GM23338 (cell line): ENCODE data around the gene LDLRAD2. TPM values are rescaled to one million over a fixed set of nuclear protein-coding genes. Genes with fewer than 3 reads are reported as not detected.

Experiments used
- ATAC-seq: fragments of 200-7000 bp; cut with Tn5 transposase; 3 replicates; pipeline ENCODE4 v1.9.1; 2020
- DNase-seq: peaks from one replicate; pipeline ENCODE4 v3.0.0-alpha.2; 2015; ENCODE audit warnings: low spot score
- H2AFZ ChIP-seq: fragments of 200-600 bp; sonication (generic); 2 replicates; pipeline ENCODE4 v1.8.0; 2016; ENCODE audit warnings: antibody characterized with exemption, mild to moderate bottlenecking, moderate library complexity
- H3F3A ChIP-seq: fragments of 200-600 bp; sonication (generic); replicated peaks from 2 replicates; pipeline ENCODE4 v1.8.0; 2017; ENCODE audit warnings: antibody characterized with exemption, mixed run types, low read depth
- H3K27ac ChIP-seq: fragments of 200-600 bp; sonication (generic); 2 replicates; pipeline ENCODE4 v1.6.1; 2016; ENCODE audit warnings: low read depth
- H3K27me3 ChIP-seq: fragments of 200-600 bp; sonication (generic); 2 replicates; pipeline ENCODE4 v1.8.0; 2016; ENCODE audit warnings: mild to moderate bottlenecking, mixed run types, moderate library complexity; ENCODE audit not compliant: insufficient read depth
- H3K36me3 ChIP-seq: fragments of 200-600 bp; sonication (generic); 2 replicates; pipeline ENCODE4 v1.8.0; 2016; ENCODE audit warnings: mild to moderate bottlenecking; ENCODE audit not compliant: insufficient read depth
- H3K4me1 ChIP-seq: fragments of 200-600 bp; sonication (generic); 2 replicates; pipeline ENCODE4 v1.8.0; 2016; ENCODE audit warnings: mild to moderate bottlenecking, moderate library complexity; ENCODE audit not compliant: insufficient read depth
- H3K4me2 ChIP-seq: fragments of 200-600 bp; sonication (generic); 2 replicates; pipeline ENCODE4 v1.7.1; 2017; ENCODE audit warnings: mixed run types
- H3K4me3 ChIP-seq: fragments of 200-600 bp; sonication (generic); 2 replicates; pipeline ENCODE4 v1.6.1; 2016; ENCODE audit warnings: mixed run types
- H3K79me2 ChIP-seq: fragments of 200-600 bp; sonication (generic); replicated peaks from 2 replicates; pipeline ENCODE4 v1.8.0; 2017; ENCODE audit warnings: mild to moderate bottlenecking; ENCODE audit not compliant: insufficient read depth
- H3K9me2 ChIP-seq: fragments of 200-600 bp; sonication (generic); 2 replicates; pipeline ENCODE4 v1.8.0; 2017; ENCODE audit not compliant: insufficient read depth
- H4K20me1 ChIP-seq: fragments of 200-600 bp; sonication (generic); replicated peaks from 2 replicates; pipeline ENCODE4 v1.8.0; 2017; ENCODE audit warnings: mild to moderate bottlenecking; ENCODE audit not compliant: insufficient read depth
- H3K27ac Mint-ChIP-seq: 2 replicates; pipeline ENCODE4 v1.8.0; 2020; ENCODE audit warnings: inconsistent platforms, mild to moderate bottlenecking, moderate library complexity, mixed read lengths
- H3K27me3 Mint-ChIP-seq: 3 replicates; pipeline ENCODE4 v1.8.0; 2022; ENCODE audit warnings: low read depth, mild to moderate bottlenecking, moderate library complexity, mixed read lengths, inconsistent platforms; ENCODE audit not compliant: insufficient read depth, poor library complexity
- H3K36me3 Mint-ChIP-seq: 3 replicates; pipeline ENCODE4 v1.8.0; 2021; ENCODE audit warnings: low read depth, mild to moderate bottlenecking, inconsistent platforms, moderate library complexity, mixed read lengths
- H3K4me1 Mint-ChIP-seq: 3 replicates; pipeline ENCODE4 v1.8.0; 2020; ENCODE audit warnings: mild to moderate bottlenecking, inconsistent platforms, mixed read lengths
- H3K4me3 Mint-ChIP-seq: 3 replicates; pipeline ENCODE4 v1.8.0; 2021; ENCODE audit warnings: moderate library complexity, mild to moderate bottlenecking, inconsistent platforms, mixed read lengths
- H3K9me3 Mint-ChIP-seq: 3 replicates; pipeline ENCODE4 v1.8.0; 2020; ENCODE audit warnings: moderate library complexity, mild to moderate bottlenecking, inconsistent platforms, mixed read lengths
- CREB1 ChIP-seq: fragments of 250-450 bp; sonication (Bioruptor Pico); IDR thresholded peaks from 2 replicates; pipeline ENCODE4 v1.5.0; 2020; ENCODE audit warnings: low read depth, mild to moderate bottlenecking, moderate library complexity
- EZH2 ChIP-seq: fragments of 200-600 bp; sonication (generic); IDR thresholded peaks from one replicate; pipeline ENCODE4 v1.8.0; 2017; ENCODE audit warnings: antibody characterized with exemption, mild to moderate bottlenecking, low read depth; ENCODE audit not compliant: unreplicated experiment
- EZH2phosphoT487 ChIP-seq: fragments of 200-600 bp; sonication (generic); IDR thresholded peaks from one replicate; pipeline ENCODE4 v1.8.1; 2018; ENCODE audit warnings: antibody characterized with exemption; ENCODE audit not compliant: unreplicated experiment
- JUNB ChIP-seq: IDR thresholded peaks from one replicate; pipeline ENCODE4 v1.6.1; 2016; ENCODE audit warnings: antibody characterized with exemption; ENCODE audit not compliant: unreplicated experiment
- NANOG ChIP-seq: IDR thresholded peaks from 2 replicates; pipeline ENCODE4 v1.6.1; 2016; ENCODE audit warnings: antibody characterized with exemption, borderline replicate concordance
- POLR2AphosphoS5 ChIP-seq: IDR thresholded peaks from 2 replicates; pipeline ENCODE4 v1.6.1; 2016; ENCODE audit warnings: antibody characterized with exemption, low read depth
- STAT1 ChIP-seq: IDR thresholded peaks from one replicate; pipeline ENCODE4 v1.6.1; 2016; ENCODE audit warnings: antibody characterized with exemption; ENCODE audit not compliant: unreplicated experiment
- ZNF114 ChIP-seq: fragments of 250-450 bp; sonication (Bioruptor Pico); IDR thresholded peaks from 2 replicates; pipeline ENCODE4 v1.5.0; 2020; ENCODE audit warnings: mild to moderate bottlenecking, moderate library complexity
- ZNF331 ChIP-seq: fragments of 250-450 bp; sonication (Bioruptor Pico); IDR thresholded peaks from 2 replicates; pipeline ENCODE4 v1.5.0; 2020; ENCODE audit warnings: low read depth, mild to moderate bottlenecking, moderate library complexity
- polyA plus RNA-seq: library from polyadenylated mRNA; unstranded; fragments of >200 nt; fragmentation: Nextera tagmentation; extraction: Ambion mirVana; gene quantifications from 2 replicates; pipeline ENCODE4 v1.2.1, GENCODE V29; 2016
- total RNA-seq: library from RNA; depleted of rRNA; stranded (reverse); fragments of >200 nt; shearing (Covaris generic); gene quantifications from 2 replicates; pipeline ENCODE4 v1.2.3, GENCODE V29; 2014
- TF ChIP-seq, protein P1 (sequence below): IDR thresholded peaks from one replicate; pipeline ENCODE4 v1.6.1; 2018; ENCODE audit warnings: antibody characterized with exemption; ENCODE audit not compliant: unreplicated experiment
- TF ChIP-seq, protein P2 (sequence below), 2 experiments: fragments of 200-600 bp in 1 of 2; sonication (generic) in 1 of 2; conservative IDR thresholded peaks; 2 replicates each; pipeline versions ENCODE4 v1.5.1 to v1.6.1; 2016 to 2017; ENCODE audit warnings: antibody characterized with exemption in 2 of 2, low read depth in 2 of 2, mild to moderate bottlenecking in 2 of 2, moderate library complexity in 1 of 2
- TF ChIP-seq, protein P3 (sequence below): IDR thresholded peaks from 2 replicates; pipeline ENCODE4 v1.6.1; 2016; ENCODE audit warnings: antibody characterized with exemption
- TF ChIP-seq, protein P4 (sequence below): fragments of 250-450 bp; sonication (Bioruptor Pico); IDR thresholded peaks from 2 replicates; pipeline ENCODE4 v1.5.0; 2020; ENCODE audit warnings: mild to moderate bottlenecking, moderate library complexity

The LDLRAD2 gene
- total and polyA plus RNA-seq, 2 experiments from 2014 or later: 1.6 to 5.8 TPM

DNA sequence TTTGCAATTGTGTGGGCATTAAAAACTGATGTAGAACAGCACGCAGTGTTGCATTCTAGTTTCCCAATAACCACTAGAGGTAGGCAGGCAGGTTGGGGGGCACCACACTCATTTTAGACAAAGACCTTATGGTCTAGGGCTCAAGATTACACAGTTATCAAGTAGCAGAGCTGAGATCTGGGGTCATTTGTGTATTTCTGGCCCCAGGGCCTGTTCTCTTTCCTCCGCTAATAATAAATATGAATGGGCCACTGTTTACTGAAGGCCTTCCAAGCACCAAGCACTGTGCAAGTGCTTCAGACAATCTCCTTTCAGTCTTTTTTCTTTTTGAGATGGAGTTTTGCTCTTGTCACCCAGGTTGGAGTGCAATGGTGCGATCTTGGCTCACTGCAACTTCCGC is 23.9 kb downstream of the LDLRAD2 start:
- H3K4me2 ChIP-seq: no peak overlapping the region
- Mint-ChIP-seq H3K27ac (no peak overlapping the region), H3K4me3 (no peak overlapping the region), H3K4me1 (no peaks in the 10 kb centered on the region; the same call in 2 of the 3 replicates), H3K9me3 (peaks cover 15% of the 10 kb centered on the region), H3K36me3 (peaks cover 62% of the 10 kb centered on the region), H3K27me3 (peaks cover 2% of the 10 kb centered on the region)
- no peak for TF ChIP-seq ZNF331 (CRISPR knock-in tag)
- TF ChIP-seq NANOG: no peak
- TF ChIP-seq, protein P1, sequence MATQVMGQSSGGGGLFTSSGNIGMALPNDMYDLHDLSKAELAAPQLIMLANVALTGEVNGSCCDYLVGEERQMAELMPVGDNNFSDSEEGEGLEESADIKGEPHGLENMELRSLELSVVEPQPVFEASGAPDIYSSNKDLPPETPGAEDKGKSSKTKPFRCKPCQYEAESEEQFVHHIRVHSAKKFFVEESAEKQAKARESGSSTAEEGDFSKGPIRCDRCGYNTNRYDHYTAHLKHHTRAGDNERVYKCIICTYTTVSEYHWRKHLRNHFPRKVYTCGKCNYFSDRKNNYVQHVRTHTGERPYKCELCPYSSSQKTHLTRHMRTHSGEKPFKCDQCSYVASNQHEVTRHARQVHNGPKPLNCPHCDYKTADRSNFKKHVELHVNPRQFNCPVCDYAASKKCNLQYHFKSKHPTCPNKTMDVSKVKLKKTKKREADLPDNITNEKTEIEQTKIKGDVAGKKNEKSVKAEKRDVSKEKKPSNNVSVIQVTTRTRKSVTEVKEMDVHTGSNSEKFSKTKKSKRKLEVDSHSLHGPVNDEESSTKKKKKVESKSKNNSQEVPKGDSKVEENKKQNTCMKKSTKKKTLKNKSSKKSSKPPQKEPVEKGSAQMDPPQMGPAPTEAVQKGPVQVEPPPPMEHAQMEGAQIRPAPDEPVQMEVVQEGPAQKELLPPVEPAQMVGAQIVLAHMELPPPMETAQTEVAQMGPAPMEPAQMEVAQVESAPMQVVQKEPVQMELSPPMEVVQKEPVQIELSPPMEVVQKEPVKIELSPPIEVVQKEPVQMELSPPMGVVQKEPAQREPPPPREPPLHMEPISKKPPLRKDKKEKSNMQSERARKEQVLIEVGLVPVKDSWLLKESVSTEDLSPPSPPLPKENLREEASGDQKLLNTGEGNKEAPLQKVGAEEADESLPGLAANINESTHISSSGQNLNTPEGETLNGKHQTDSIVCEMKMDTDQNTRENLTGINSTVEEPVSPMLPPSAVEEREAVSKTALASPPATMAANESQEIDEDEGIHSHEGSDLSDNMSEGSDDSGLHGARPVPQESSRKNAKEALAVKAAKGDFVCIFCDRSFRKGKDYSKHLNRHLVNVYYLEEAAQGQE: no peak
- TF ChIP-seq EZH2: no peak
- no peak for TF ChIP-seq POLR2AphosphoS5
- TF ChIP-seq, protein P2, sequence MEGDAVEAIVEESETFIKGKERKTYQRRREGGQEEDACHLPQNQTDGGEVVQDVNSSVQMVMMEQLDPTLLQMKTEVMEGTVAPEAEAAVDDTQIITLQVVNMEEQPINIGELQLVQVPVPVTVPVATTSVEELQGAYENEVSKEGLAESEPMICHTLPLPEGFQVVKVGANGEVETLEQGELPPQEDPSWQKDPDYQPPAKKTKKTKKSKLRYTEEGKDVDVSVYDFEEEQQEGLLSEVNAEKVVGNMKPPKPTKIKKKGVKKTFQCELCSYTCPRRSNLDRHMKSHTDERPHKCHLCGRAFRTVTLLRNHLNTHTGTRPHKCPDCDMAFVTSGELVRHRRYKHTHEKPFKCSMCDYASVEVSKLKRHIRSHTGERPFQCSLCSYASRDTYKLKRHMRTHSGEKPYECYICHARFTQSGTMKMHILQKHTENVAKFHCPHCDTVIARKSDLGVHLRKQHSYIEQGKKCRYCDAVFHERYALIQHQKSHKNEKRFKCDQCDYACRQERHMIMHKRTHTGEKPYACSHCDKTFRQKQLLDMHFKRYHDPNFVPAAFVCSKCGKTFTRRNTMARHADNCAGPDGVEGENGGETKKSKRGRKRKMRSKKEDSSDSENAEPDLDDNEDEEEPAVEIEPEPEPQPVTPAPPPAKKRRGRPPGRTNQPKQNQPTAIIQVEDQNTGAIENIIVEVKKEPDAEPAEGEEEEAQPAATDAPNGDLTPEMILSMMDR (conservative IDR thresholded peaks at IDR 0.05; ENCODE audit: low read depth in 2 of 2): no peak
- TF ChIP-seq CREB1: no peak
- TF ChIP-seq ZNF114 (CRISPR knock-in tag): no peak
- no peak for TF ChIP-seq EZH2phosphoT487
- TF ChIP-seq, protein P3, sequence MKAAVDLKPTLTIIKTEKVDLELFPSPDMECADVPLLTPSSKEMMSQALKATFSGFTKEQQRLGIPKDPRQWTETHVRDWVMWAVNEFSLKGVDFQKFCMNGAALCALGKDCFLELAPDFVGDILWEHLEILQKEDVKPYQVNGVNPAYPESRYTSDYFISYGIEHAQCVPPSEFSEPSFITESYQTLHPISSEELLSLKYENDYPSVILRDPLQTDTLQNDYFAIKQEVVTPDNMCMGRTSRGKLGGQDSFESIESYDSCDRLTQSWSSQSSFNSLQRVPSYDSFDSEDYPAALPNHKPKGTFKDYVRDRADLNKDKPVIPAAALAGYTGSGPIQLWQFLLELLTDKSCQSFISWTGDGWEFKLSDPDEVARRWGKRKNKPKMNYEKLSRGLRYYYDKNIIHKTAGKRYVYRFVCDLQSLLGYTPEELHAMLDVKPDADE: no peak
- TF ChIP-seq STAT1: no peak
- TF ChIP-seq, protein P4, sequence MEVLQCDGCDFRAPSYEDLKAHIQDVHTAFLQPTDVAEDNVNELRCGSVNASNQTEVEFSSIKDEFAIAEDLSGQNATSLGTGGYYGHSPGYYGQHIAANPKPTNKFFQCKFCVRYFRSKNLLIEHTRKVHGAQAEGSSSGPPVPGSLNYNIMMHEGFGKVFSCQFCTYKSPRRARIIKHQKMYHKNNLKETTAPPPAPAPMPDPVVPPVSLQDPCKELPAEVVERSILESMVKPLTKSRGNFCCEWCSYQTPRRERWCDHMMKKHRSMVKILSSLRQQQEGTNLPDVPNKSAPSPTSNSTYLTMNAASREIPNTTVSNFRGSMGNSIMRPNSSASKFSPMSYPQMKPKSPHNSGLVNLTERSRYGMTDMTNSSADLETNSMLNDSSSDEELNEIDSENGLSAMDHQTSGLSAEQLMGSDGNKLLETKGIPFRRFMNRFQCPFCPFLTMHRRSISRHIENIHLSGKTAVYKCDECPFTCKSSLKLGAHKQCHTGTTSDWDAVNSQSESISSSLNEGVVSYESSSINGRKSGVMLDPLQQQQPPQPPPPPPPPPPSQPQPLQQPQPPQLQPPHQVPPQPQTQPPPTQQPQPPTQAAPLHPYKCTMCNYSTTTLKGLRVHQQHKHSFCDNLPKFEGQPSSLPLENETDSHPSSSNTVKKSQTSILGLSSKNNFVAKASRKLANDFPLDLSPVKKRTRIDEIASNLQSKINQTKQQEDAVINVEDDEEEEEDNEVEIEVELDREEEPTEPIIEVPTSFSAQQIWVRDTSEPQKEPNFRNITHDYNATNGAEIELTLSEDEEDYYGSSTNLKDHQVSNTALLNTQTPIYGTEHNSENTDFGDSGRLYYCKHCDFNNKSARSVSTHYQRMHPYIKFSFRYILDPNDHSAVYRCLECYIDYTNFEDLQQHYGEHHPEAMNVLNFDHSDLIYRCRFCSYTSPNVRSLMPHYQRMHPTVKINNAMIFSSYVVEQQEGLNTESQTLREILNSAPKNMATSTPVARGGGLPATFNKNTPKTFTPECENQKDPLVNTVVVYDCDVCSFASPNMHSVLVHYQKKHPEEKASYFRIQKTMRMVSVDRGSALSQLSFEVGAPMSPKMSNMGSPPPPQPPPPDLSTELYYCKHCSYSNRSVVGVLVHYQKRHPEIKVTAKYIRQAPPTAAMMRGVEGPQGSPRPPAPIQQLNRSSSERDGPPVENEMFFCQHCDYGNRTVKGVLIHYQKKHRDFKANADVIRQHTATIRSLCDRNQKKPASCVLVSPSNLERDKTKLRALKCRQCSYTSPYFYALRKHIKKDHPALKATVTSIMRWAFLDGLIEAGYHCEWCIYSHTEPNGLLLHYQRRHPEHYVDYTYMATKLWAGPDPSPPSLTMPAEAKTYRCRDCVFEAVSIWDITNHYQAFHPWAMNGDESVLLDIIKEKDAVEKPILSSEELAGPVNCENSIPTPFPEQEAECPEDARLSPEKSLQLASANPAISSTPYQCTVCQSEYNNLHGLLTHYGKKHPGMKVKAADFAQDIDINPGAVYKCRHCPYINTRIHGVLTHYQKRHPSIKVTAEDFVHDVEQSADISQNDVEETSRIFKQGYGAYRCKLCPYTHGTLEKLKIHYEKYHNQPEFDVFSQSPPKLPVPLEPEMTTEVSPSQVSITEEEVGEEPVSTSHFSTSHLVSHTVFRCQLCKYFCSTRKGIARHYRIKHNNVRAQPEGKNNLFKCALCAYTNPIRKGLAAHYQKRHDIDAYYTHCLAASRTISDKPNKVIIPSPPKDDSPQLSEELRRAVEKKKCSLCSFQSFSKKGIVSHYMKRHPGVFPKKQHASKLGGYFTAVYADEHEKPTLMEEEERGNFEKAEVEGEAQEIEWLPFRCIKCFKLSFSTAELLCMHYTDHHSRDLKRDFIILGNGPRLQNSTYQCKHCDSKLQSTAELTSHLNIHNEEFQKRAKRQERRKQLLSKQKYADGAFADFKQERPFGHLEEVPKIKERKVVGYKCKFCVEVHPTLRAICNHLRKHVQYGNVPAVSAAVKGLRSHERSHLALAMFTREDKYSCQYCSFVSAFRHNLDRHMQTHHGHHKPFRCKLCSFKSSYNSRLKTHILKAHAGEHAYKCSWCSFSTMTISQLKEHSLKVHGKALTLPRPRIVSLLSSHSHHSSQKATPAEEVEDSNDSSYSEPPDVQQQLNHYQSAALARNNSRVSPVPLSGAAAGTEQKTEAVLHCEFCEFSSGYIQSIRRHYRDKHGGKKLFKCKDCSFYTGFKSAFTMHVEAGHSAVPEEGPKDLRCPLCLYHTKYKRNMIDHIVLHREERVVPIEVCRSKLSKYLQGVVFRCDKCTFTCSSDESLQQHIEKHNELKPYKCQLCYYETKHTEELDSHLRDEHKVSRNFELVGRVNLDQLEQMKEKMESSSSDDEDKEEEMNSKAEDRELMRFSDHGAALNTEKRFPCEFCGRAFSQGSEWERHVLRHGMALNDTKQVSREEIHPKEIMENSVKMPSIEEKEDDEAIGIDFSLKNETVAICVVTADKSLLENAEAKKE (CRISPR knock-in tag): no peak
- TF ChIP-seq JUNB: no peak
- H4K20me1 ChIP-seq: no peaks in the 10 kb centered on the region
- no peaks in the 10 kb centered on the region for H3F3A ChIP-seq
- DNase-seq (no peak), ATAC-seq (no peak)
- no peak overlapping the region for H2AFZ ChIP-seq
- H3K27me3 ChIP-seq: no peaks in the 10 kb centered on the region
- H3K4me3 ChIP-seq: no peak overlapping the region
- no peak overlapping the region for H3K27ac ChIP-seq
- peaks cover 6% of the 10 kb centered on the region for H3K36me3 ChIP-seq
- H3K4me1 ChIP-seq: no peaks in the 10 kb centered on the region
- H3K9me2 ChIP-seq: no peaks in the 10 kb centered on the region
- H3K79me2 ChIP-seq: no peaks in the 10 kb centered on the region
